Heart right ventricle (tissue), 16 donors: Measurements from ENCODE around the gene PAX3. TPM values are rescaled to one million over a fixed set of nuclear protein-coding genes. Genes with fewer than 3 reads are reported as not detected.

Experiments used
- ATAC-seq, 8 donors: fragments of 200-7000 bp; cut with Tn5 transposase; one replicate each; pipeline ENCODE4 v1.9.1; 2020; ENCODE audit warnings: mild to moderate bottlenecking in 8 of 8, moderate library complexity in 8 of 8, moderate number of reproducible peaks in 1 of 8
- DNase-seq, 2 donors: peaks; one replicate each; pipeline ENCODE4 v3.0.0-alpha.2; 2020
- H3K27ac ChIP-seq, 10 donors: fragments of 200-600 bp; sonication (generic) in 2 of 10; one replicate each; pipeline versions ENCODE4 v1.5.0 to v1.8.0; 2020 to 2022; ENCODE audit warnings: mild to moderate bottlenecking in 3 of 10
- H3K27me3 ChIP-seq, 7 donors: fragments of 200-600 bp; one replicate each; pipeline ENCODE4 v1.8.0; 2021 to 2022; ENCODE audit warnings: mild to moderate bottlenecking in 2 of 7
- H3K36me3 ChIP-seq, 9 donors: fragments of 200-600 bp; sonication (generic) in 1 of 9; one replicate each; pipeline versions ENCODE4 v1.5.0 to v1.8.0; 2020 to 2022; ENCODE audit warnings: mild to moderate bottlenecking in 2 of 9
- H3K4me1 ChIP-seq, 9 donors: fragments of 200-600 bp; sonication (generic) in 1 of 9; one replicate each; pipeline versions ENCODE4 v1.5.0 to v1.8.0; 2020 to 2022; ENCODE audit warnings: mild to moderate bottlenecking in 4 of 9
- H3K4me3 ChIP-seq, 10 donors: fragments of 200-600 bp; sonication (generic) in 2 of 10; one replicate each; pipeline versions ENCODE4 v1.5.0 to v1.8.0; 2020 to 2022; ENCODE audit warnings: mild to moderate bottlenecking in 7 of 10, moderate library complexity in 2 of 10
- H3K9me3 ChIP-seq, 11 donors: fragments of 200-600 bp in 10 of 11; sonication (generic) in 2 of 11; one replicate each; pipeline versions ENCODE4 v1.5.0 to v1.8.0; 2013 to 2022; ENCODE audit warnings: mild to moderate bottlenecking in 2 of 11, control low read depth in 1 of 11, moderate library complexity in 1 of 11
- WGBS, 2 donors: extraction: QIAGEN DNeasy Blood & Tissue Kit; methylation state at CpG; one replicate each; pipeline ENCODE4 v1.1.7; 2013; ENCODE audit warnings: inconsistent platforms in 1 of 2; 5-methylcytosine and 5-hydroxymethylcytosine counted together
- intact Hi-C, 10 donors: fragments of 100-400 bp; cut with DNase I; formaldehyde crosslinking; loops; one replicate each; pipeline versions ENCODE4 v1.11.1 to v1.14.2; 2022
- polyA plus RNA-seq, 2 donors: library from polyadenylated mRNA; stranded (reverse); fragments of 200-250 nt; gene quantifications; one replicate each; pipeline ENCODE4 v1.2.3, GENCODE V29; 2013
- total RNA-seq, 10 donors: library from RNA; stranded (reverse); fragmentation: NEBNext Ultra II Directional in 3 of 10; extraction: Animal tissue kit (Norgen Biotek cat#: 25700) in 3 of 10; gene quantifications; one replicate each; pipeline versions ENCODE4 v1.2.1 to v1.2.4, GENCODE V29; 2021 to 2023
- TF ChIP-seq, protein P1 (sequence below), 9 donors: fragments of 200-600 bp; sonication (generic) in 2 of 9; IDR thresholded peaks; one replicate each; pipeline versions ENCODE4 v1.5.0 to v1.8.0; 2021 to 2022; ENCODE audit warnings: antibody characterized with exemption in 9 of 9, mild to moderate bottlenecking in 5 of 9, moderate library complexity in 1 of 9
- donor health status: Arrhythmogenic right ventricular cardiomyopathy.
- donor health status: ischemic (EF 13 %, LVEDD 7.1; RV severe dilation, severe dysfunction).
- donor health status: healthy with polysubstance abuse.
- donor health status: DM: no; HTN: yes; CAD: no.
- donor health status: DM: no; HTN: no; CAD: no.
- donor health status: ischemic (EF 25% LVEDD 6.9; RV normal size, moderate dysfunction).
- donor health status: ischemic (EF 25% LVEDD 5.7; RV mildly dilated, moderate dysfunction).
- donor health status: healthy.
- donor health status: DM: yes; HTN: yes; CAD: no.
- donor health status: Ischemic cardiomyopathy.
- donor health status: ischemic (EF 35%, LVEDD 5.7; RV mildly dilated, moderate dysfunction).
- donor health status: nonischemic (EF 11% LVEDD 7.7; RV severe dilation, severe dysfunction).
- donor health status: DM: yes; HTN: yes; CAD: no.
- donor health status: PGD.
- donor health status: ischemic (EF 29% LVEDD 5.4; RV normal size, mild dysfunction).
- donor health status: nonischemic (EF 23%, LVEDD 6.1; RV moderate dilation, normal function).

Gene PAX3
- total and polyA plus RNA-seq, 12 donors, result 0.01 TPM; not detected in 11

GRCh38 chr2:222309361-222309760 lies 10.6 kb upstream of the PAX3 start:
- H3K9me3 ChIP-seq, result no peaks in the 10 kb centered on the region
- H3K27me3 ChIP-seq, result peaks cover 37 to 100% (median 99%) of the 10 kb centered on the region in 7 donors
- H3K4me3 ChIP-seq, result no peak overlapping the region
- 4 to 17% methylated on average over 1 of the region's 1 CpG for WGBS, 2 donors
- ATAC-seq (no peak), DNase-seq (no peak)
- H3K36me3 ChIP-seq, result no peaks in the 10 kb centered on the region
- no peak overlapping the region for H3K27ac ChIP-seq
- TF ChIP-seq, protein P1, sequence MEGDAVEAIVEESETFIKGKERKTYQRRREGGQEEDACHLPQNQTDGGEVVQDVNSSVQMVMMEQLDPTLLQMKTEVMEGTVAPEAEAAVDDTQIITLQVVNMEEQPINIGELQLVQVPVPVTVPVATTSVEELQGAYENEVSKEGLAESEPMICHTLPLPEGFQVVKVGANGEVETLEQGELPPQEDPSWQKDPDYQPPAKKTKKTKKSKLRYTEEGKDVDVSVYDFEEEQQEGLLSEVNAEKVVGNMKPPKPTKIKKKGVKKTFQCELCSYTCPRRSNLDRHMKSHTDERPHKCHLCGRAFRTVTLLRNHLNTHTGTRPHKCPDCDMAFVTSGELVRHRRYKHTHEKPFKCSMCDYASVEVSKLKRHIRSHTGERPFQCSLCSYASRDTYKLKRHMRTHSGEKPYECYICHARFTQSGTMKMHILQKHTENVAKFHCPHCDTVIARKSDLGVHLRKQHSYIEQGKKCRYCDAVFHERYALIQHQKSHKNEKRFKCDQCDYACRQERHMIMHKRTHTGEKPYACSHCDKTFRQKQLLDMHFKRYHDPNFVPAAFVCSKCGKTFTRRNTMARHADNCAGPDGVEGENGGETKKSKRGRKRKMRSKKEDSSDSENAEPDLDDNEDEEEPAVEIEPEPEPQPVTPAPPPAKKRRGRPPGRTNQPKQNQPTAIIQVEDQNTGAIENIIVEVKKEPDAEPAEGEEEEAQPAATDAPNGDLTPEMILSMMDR (IDR thresholded peaks at IDR 0.05), result no peak
- intact Hi-C loops, result loop anchor here in 2 of 10 donors (10.0 kb wide), 1 partner anchor 255 kb away; no protein-coding TSS in a partner anchor
- peaks cover 9 to 47% (median 28%) of the 10 kb centered on the region in 9 donors for H3K4me1 ChIP-seq

- WGBS, 2 donors, result 9 to 14% methylated on average over 11 of the region's 11 CpGs
- Histone ChIP-seq H3K4me3 (no peak overlapping the region), H3K4me1 (peaks cover 9 to 56% (median 29%) of the 10 kb centered on the region in 9 donors), H3K27ac (no peak overlapping the region), H3K27me3 (peaks cover 46 to 100% (median 100%) of the 10 kb centered on the region in 7 donors), H3K36me3 (no peaks in the 10 kb centered on the region), H3K9me3 (no peaks in the 10 kb centered on the region)
- TF ChIP-seq, protein P1 (IDR thresholded peaks at IDR 0.05), result no peak
- no peak for DNase-seq
- ATAC-seq, result no peak
- intact Hi-C loops, result loop anchor here in 2 of 10 donors (10.0 kb wide), 1 partner anchor 253 kb away; no protein-coding TSS in a partner anchor
These were observed 9.4 kb upstream of the PAX3 start for GRCh38 chr2:222307978-222308730.

- H3K36me3 ChIP-seq, result no peaks in the 10 kb centered on the region
- peaks cover 53 to 100% (median 100%) of the 10 kb centered on the region in 7 donors for H3K27me3 ChIP-seq
- no peak overlapping the region for H3K27ac ChIP-seq
- TF ChIP-seq, protein P1 (IDR thresholded peaks at IDR 0.05), result no peak
- no peaks in the 10 kb centered on the region for H3K9me3 ChIP-seq
- no peak for DNase-seq
- no peak overlapping the region for H3K4me3 ChIP-seq
- ATAC-seq, result no peak
- intact Hi-C loops, result loop anchor here in 2 of 10 donors (10.0 kb wide), 1 partner anchor 252 kb away; no protein-coding TSS in a partner anchor
- peaks cover 9 to 52% (median 29%) of the 10 kb centered on the region in 9 donors for H3K4me1 ChIP-seq
- WGBS, 2 donors, result 4% methylated on average over 34 of the region's 34 CpGs
These were observed 8.5 kb upstream of the PAX3 start for GRCh38 chr2:222307143-222307756.

- Histone ChIP-seq H3K27ac (no peak overlapping the region), H3K27me3 (peaks cover 47 to 100% (median 100%) of the 10 kb centered on the region in 7 donors), H3K36me3 (no peaks in the 10 kb centered on the region), H3K4me1 (peaks cover 9 to 50% (median 26%) of the 10 kb centered on the region in 9 donors), H3K4me3 (peak overlapping the region; percentile 24 to 65 (median 52)), H3K9me3 (no peaks in the 10 kb centered on the region)
- intact Hi-C loops, result loop anchor here in 2 of 10 donors (10.0 kb wide), 1 partner anchor 252 kb away; no protein-coding TSS in a partner anchor
- TF ChIP-seq, protein P1 (IDR thresholded peaks at IDR 0.05), result no peak
- no peak for DNase-seq
- peak in 1 of 8 donors; percentile 18 for ATAC-seq
- 4 to 5% methylated on average over 27 of the region's 27 CpGs for WGBS, 2 donors
These were observed 7.8 kb upstream of the PAX3 start for GRCh38 chr2:222306393-222307142.
